ENCODE data around the gene CDNF. TPM values are rescaled to one million over a fixed set of nuclear protein-coding genes. Genes with fewer than 3 reads are reported as not detected.

CDNF gene
- total RNA-seq = 1 to 10 TPM in 2 of 4 donors, not detected in 2; 1.1 to 1.3 TPM

GRCh38 chr10:14837757-14838581 is at the start of gene CDNF, which contains the start of the genes HSPA14 and MSANTD7:
Gene CDNF (minus strand): TSS chr10:14838037. CDS start chr10:14837946, 91 bp downstream.
Gene HSPA14 (plus strand): TSS chr10:14838306. CDS start chr10:14838403, 97 bp downstream.
Gene MSANTD7 (plus strand): TSS chr10:14838306. CDS start chr10:14842285, 3,979 bp downstream.
- peak; percentile 86 for DNase-seq
- TF ChIP-seq CTCF (IDR thresholded peaks at IDR 0.05) (peak in 3 of 6 experiments; percentile 14 to 30 (median 19)), POLR2A (IDR thresholded peaks at IDR 0.05) (peak in 3 of 4 donors; percentile 38 to 78 (median 54))
- 0 to 2% methylated on average over 8 to 30 of the region's 72 CpGs for WGBS, 2 donors
- no peaks in the 10 kb centered on the region for H3K9me3 ChIP-seq
- H3K36me3 ChIP-seq = peaks cover 5 to 38% (median 6%) of the 10 kb centered on the region in 3 donors
- no peaks in the 10 kb centered on the region for H3K27me3 ChIP-seq
- intact Hi-C loops (cut with DNase I) = no loop called here
- peak within 1 kb of the TSS; percentile 76 to 99 (median 86) for H3K4me3 ChIP-seq
- H3K4me1 ChIP-seq = peaks cover 10 to 26% (median 15%) of the 10 kb centered on the region in 3 donors
- peak within 1 kb of the TSS; percentile 95 to 96 (median 96) for H3K27ac ChIP-seq

GRCh38 chr10:14884082-14884481 is 46.2 kb upstream of the CDNF start:
- H3K27ac ChIP-seq = no peak overlapping the region
- no peaks in the 10 kb centered on the region for H3K9me3 ChIP-seq
- WGBS, 2 donors = 85 to 96% methylated on average over 3 of the region's 3 CpGs
- H3K27me3 ChIP-seq = no peaks in the 10 kb centered on the region
- no peak for TF ChIP-seq CTCF (IDR thresholded peaks at IDR 0.05)
- no peak for TF ChIP-seq POLR2A (IDR thresholded peaks at IDR 0.05)
- H3K4me3 ChIP-seq = no peak overlapping the region
- no peak for DNase-seq
- peaks cover 0 to 16% (median 6%) of the 10 kb centered on the region in 3 donors for H3K4me1 ChIP-seq
- intact Hi-C loops (cut with DNase I) = no loop called here
- peaks cover 0 to 4% (median 0%) of the 10 kb centered on the region in 3 donors for H3K36me3 ChIP-seq

- H3K4me3 ChIP-seq = peak overlapping the region; percentile 70 to 97 (median 95)
- no peaks in the 10 kb centered on the region for H3K36me3 ChIP-seq
- H3K4me1 ChIP-seq = peaks cover 0 to 31% (median 15%) of the 10 kb centered on the region in 3 donors
- 58 to 66% methylated on average over 7 of the region's 7 CpGs for WGBS, 2 donors
- intact Hi-C loops (cut with DNase I) = no loop called here
- H3K27ac ChIP-seq = no peak overlapping the region
- no peaks in the 10 kb centered on the region for H3K9me3 ChIP-seq
- TF ChIP-seq POLR2A (IDR thresholded peaks at IDR 0.05) = no peak
- TF ChIP-seq CTCF (IDR thresholded peaks at IDR 0.05) = no peak
- no peak for DNase-seq
- H3K27me3 ChIP-seq = no peaks in the 10 kb centered on the region
Observed at GRCh38 chr10:14880229-14880628, 42.4 kb upstream of the CDNF start.

GRCh38 chr10:14879928-14880193 is 42.0 kb upstream of the CDNF start:
- no peak for TF ChIP-seq POLR2A (IDR thresholded peaks at IDR 0.05)
- TF ChIP-seq CTCF (IDR thresholded peaks at IDR 0.05) = no peak
- Histone ChIP-seq H3K9me3 (no peaks in the 10 kb centered on the region), H3K27me3 (no peaks in the 10 kb centered on the region), H3K27ac (peak overlapping the region in 1 of 4 donors; percentile 97), H3K4me1 (peaks cover 0 to 31% (median 15%) of the 10 kb centered on the region in 3 donors), H3K36me3 (no peaks in the 10 kb centered on the region), H3K4me3 (peak overlapping the region; percentile 70 to 97 (median 95))
- intact Hi-C loops (cut with DNase I) = loop anchor here (10.0 kb wide), 1 partner anchor 75 kb away; the partner anchor contains the start of genes DCLRE1C and MEIG1
- 0 to 3% methylated on average over 5 of the region's 5 CpGs for WGBS, 2 donors
- DNase-seq = no peak

Measured in esophagus squamous epithelium (tissue), 5 donors.